Vagina (tissue), 2 donors: ENCODE data around the gene HOXB1.

Source experiments
- POLR2AphosphoS5 ChIP-seq, 2 donors: sonication (generic); formaldehyde crosslinking; IDR thresholded peaks; one replicate each; pipeline ENCODE4 v1.9.0; 2017; ENCODE audit warnings: antibody characterized with exemption in 2 of 2, mild to moderate bottlenecking in 2 of 2, low read depth in 1 of 2; ENCODE audit not compliant: insufficient read depth in 1 of 2
- TF ChIP-seq, protein P1 (sequence below), 3 experiments: fragments of 450-650 bp in 2 of 3; fragments of 200-600 bp in 1 of 3; sonication (generic) in 1 of 3; IDR thresholded peaks; one replicate each; pipeline ENCODE4 v1.5.1; 2017 to 2019; ENCODE audit warnings: antibody characterized with exemption in 3 of 3, mild to moderate bottlenecking in 2 of 3, moderate library complexity in 2 of 3

DNA sequence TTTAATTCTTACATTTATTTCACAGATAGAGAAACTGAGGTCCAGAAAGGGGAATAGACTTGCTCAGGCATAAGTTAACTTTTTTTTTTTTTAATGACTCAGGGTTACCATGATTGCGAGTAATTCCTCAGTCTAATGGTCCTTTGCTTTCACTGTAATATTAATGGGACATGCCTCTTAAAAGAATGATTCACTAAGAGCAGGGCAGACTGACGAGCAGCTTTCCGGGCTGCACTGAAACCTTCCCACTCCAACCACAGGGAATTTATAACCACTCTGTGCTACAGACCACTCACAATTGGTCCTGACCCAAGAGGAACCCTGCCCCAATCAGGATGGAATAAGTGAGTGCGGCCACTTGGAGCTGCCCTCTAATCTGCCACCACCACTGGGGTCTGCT is 8.4 kb upstream of the HOXB1 start:
- TF ChIP-seq, protein P1, sequence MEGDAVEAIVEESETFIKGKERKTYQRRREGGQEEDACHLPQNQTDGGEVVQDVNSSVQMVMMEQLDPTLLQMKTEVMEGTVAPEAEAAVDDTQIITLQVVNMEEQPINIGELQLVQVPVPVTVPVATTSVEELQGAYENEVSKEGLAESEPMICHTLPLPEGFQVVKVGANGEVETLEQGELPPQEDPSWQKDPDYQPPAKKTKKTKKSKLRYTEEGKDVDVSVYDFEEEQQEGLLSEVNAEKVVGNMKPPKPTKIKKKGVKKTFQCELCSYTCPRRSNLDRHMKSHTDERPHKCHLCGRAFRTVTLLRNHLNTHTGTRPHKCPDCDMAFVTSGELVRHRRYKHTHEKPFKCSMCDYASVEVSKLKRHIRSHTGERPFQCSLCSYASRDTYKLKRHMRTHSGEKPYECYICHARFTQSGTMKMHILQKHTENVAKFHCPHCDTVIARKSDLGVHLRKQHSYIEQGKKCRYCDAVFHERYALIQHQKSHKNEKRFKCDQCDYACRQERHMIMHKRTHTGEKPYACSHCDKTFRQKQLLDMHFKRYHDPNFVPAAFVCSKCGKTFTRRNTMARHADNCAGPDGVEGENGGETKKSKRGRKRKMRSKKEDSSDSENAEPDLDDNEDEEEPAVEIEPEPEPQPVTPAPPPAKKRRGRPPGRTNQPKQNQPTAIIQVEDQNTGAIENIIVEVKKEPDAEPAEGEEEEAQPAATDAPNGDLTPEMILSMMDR (IDR thresholded peaks at IDR 0.05) = no peak
- no peak for TF ChIP-seq POLR2AphosphoS5 (IDR thresholded peaks at IDR 0.05; ENCODE audit: insufficient read depth in 1 of 2, low read depth in 1 of 2)
